Nephron (organoid): Measurements from ENCODE around the gene UBE2I.

ENCODE experiments used
- H3K27ac Mint-ChIP-seq, 3 experiments: 2 replicates each; pipeline ENCODE4 v1.8.0; 2020; ENCODE audit warnings: mixed read lengths in 3 of 3, mild to moderate bottlenecking in 2 of 3, moderate library complexity in 1 of 3
- H3K27me3 Mint-ChIP-seq: 2 replicates; pipeline ENCODE4 v1.8.0; 2021; ENCODE audit warnings: low read depth, mild to moderate bottlenecking, moderate library complexity, mixed read lengths
- H3K36me3 Mint-ChIP-seq: 2 replicates; pipeline ENCODE4 v1.8.0; 2020; ENCODE audit warnings: low read depth, mixed read lengths
- H3K4me1 Mint-ChIP-seq: 2 replicates; pipeline ENCODE4 v1.8.0; 2020; ENCODE audit warnings: mixed read lengths
- H3K4me3 Mint-ChIP-seq, 3 experiments: 2 replicates each; pipeline ENCODE4 v1.8.0; 2020; ENCODE audit warnings: mild to moderate bottlenecking in 3 of 3, mixed read lengths in 3 of 3, moderate library complexity in 2 of 3
- H3K9me3 Mint-ChIP-seq: 2 replicates; pipeline ENCODE4 v1.8.0; 2020; ENCODE audit warnings: mixed read lengths
- TF ChIP-seq, protein P1 (sequence below), 3 experiments: fragments of 200-600 bp; sonication (generic); IDR thresholded peaks; one replicate each; pipeline ENCODE4 v1.5.0; 2021; ENCODE audit warnings: antibody characterized with exemption in 3 of 3; ENCODE audit not compliant: unreplicated experiment in 3 of 3

Gene UBE2I

DNA sequence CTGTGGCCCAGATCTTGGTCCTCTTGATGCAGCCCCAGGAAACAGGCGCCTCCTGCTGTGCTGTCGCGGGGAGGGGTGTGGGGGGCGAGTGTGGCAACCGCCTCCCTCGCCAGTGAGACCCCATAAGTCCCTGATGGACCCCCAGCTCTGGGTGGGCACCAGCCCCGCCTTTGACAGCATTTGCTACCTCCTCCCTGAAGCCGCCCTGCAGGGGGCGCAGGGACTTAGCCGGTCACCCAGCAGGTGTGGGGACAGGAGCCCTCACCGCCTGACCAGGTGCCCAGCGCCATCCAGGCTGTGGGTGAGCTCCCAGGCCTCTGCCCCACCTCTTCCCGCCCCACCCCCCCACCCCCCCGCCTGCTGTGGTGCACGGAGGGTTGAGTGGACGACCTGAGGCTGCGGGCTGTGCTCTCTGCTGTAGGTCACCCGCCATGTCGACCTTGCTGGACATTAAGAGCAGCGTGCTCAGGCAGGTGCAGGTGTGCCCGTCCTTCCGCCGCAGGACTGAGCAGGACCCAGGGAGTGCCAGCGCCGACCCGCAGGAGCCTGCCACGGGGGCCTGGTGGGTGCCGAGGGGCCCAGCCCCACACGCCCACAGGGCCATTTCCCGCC, 28.8 kb downstream of the UBE2I start:
- TF ChIP-seq, protein P1, sequence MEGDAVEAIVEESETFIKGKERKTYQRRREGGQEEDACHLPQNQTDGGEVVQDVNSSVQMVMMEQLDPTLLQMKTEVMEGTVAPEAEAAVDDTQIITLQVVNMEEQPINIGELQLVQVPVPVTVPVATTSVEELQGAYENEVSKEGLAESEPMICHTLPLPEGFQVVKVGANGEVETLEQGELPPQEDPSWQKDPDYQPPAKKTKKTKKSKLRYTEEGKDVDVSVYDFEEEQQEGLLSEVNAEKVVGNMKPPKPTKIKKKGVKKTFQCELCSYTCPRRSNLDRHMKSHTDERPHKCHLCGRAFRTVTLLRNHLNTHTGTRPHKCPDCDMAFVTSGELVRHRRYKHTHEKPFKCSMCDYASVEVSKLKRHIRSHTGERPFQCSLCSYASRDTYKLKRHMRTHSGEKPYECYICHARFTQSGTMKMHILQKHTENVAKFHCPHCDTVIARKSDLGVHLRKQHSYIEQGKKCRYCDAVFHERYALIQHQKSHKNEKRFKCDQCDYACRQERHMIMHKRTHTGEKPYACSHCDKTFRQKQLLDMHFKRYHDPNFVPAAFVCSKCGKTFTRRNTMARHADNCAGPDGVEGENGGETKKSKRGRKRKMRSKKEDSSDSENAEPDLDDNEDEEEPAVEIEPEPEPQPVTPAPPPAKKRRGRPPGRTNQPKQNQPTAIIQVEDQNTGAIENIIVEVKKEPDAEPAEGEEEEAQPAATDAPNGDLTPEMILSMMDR (IDR thresholded peaks at IDR 0.05; ENCODE audit: unreplicated experiment in 3 of 3) = peak; percentile 37 to 53 (median 48)
- H3K4me3 Mint-ChIP-seq = no peak overlapping the region
- H3K4me1 Mint-ChIP-seq = peaks cover 4% of the 10 kb centered on the region
- H3K9me3 Mint-ChIP-seq = no peaks in the 10 kb centered on the region
- peaks cover 45% of the 10 kb centered on the region for H3K27me3 Mint-ChIP-seq
- no peaks in the 10 kb centered on the region for H3K36me3 Mint-ChIP-seq
- no peak overlapping the region for H3K27ac Mint-ChIP-seq

DNA sequence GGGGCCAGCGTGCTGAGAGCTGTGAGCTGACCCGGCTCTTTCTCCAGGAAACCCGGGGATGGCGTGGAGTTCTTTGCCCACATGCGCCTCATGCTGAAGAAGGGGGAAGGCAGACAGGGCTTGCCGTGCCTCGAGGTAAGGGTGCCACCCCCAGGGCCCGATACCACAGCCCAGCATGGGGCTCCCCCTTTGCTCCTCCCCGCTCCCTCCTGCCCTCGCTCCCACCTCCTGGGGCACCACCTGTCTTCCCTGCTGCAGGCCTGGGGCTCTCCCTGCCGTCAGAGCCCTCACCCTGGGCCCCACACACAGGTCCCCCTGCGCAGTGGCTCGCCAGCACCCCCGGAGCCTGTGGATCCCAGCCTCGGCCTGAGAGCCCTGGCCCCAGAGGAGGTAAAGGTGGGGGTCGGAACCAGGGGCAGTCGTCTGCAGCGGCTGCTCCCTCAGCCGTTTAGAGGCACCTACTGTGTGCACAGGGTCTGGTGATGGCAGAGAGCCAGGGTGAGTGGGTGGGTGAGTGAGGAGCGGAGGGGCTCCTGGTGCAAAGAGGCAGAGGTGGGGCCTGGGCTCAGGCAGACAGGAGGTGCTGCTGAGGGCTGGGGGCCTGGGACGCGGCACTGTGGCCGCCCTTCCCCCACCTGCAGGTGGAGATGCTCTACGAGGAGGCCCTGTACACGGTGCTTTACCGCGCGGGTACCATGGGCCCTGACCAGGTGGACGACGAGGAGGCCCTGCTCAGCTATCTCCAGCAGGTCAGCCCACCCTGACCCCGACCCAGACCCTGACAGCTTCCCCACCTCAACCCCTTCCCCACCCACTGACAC, 29.6 kb downstream of the UBE2I start:
- no peak overlapping the region for H3K4me3 Mint-ChIP-seq
- H3K4me1 Mint-ChIP-seq = peaks cover 5% of the 10 kb centered on the region
- H3K36me3 Mint-ChIP-seq = no peaks in the 10 kb centered on the region
- no peak overlapping the region for H3K27ac Mint-ChIP-seq
- no peaks in the 10 kb centered on the region for H3K9me3 Mint-ChIP-seq
- TF ChIP-seq, protein P1 (IDR thresholded peaks at IDR 0.05; ENCODE audit: unreplicated experiment in 3 of 3) = no peak
- H3K27me3 Mint-ChIP-seq = peaks cover 52% of the 10 kb centered on the region

DNA sequence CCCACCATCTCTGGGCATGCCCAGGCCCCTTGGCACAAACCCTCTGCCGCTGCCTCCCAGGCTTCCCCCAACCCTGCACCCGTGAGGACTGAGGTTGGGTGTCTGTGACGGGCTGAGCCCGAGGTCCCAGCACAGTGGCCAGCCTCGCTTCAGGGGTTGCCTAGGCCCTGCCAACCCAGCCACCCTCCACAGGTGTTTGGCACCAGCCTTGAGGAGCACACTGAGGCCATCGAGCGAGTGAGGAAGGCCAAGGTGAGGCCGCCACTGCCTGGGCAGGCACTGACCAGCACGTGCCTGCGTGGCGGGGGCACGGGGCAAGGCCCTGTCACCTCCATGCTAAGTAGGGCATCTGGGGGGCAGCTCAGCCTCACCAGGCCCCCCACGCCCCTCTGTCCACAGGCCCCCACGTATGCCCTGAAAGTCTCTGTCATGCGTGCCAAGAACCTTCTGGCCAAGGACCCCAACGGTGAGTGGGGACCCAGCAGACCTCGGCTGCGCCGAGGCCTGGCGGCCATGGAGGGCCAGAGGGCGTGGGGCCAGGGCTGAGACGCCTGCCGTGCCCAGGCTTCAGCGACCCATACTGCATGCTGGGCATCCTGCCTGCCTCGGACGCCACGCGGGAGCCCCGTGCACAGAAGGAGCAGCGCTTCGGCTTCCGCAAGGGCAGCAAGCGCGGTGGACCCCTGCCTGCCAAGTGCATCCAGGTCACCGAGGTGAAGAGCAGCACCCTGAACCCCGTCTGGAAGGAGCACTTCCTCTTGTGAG, 31.5 kb downstream of the UBE2I start:
- Mint-ChIP-seq H3K27ac (no peak overlapping the region), H3K4me1 (peaks cover 5% of the 10 kb centered on the region), H3K4me3 (no peak overlapping the region), H3K36me3 (no peaks in the 10 kb centered on the region), H3K27me3 (peaks cover 39% of the 10 kb centered on the region), H3K9me3 (no peaks in the 10 kb centered on the region)
- TF ChIP-seq, protein P1 (IDR thresholded peaks at IDR 0.05; ENCODE audit: unreplicated experiment in 3 of 3) = no peak

DNA sequence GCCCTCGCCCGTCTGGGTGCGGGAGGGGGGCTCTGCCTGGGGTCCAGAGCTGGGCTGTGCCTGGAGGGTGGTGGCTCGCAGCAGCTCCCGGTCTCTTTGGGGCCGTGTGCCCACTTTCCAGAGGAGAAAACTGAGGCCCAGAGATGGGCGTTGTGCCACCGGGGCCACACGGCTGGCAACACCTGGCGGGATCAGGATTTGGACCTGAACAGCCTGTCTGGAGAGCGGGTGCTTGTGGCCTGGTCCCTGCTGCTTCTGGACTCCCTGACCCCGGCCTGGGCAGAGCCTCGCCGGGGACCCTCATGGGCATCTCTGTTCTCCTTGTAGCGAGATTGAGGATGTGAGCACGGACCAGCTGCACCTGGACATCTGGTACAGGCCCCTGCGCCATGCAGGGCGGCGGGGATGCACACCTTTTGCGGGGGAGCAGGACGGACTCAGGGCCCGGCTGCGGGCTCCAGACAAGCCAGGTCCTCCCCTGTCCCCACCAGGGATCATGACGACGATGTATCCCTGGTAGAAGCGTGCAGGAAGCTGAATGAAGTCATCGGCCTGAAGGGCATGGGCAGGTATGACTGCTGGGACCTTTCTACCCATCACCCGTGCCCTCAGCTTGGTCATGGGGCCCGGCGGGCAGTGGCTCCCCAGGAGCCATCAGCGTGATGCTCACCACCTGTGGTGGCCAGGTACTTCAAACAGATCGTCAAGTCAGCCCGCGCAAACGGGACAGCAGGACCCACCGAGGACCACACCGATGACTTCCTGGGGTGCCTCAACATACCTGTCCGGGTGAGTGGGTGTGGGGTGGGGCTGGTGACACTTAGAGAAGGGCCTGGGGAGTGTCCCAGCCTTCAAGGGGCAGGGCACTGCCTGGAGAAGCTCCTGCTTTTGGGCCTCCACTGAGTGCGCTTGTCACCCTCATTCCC, 32.3 kb downstream of the UBE2I start:
- H3K4me1 Mint-ChIP-seq = peaks cover 5% of the 10 kb centered on the region
- no peaks in the 10 kb centered on the region for H3K9me3 Mint-ChIP-seq
- TF ChIP-seq, protein P1 (IDR thresholded peaks at IDR 0.05; ENCODE audit: unreplicated experiment in 3 of 3) = no peak
- no peaks in the 10 kb centered on the region for H3K36me3 Mint-ChIP-seq
- H3K27me3 Mint-ChIP-seq = peaks cover 31% of the 10 kb centered on the region
- H3K27ac Mint-ChIP-seq = no peak overlapping the region
- no peak overlapping the region for H3K4me3 Mint-ChIP-seq
